ENCODE measurements around the gene NKIRAS1. TPM values are rescaled to one million over a fixed set of nuclear protein-coding genes. Genes with fewer than 3 reads are reported as not detected.

NKIRAS1 gene
- total RNA-seq, result 36.1 TPM

GRCh38 chr3:23916886-23917678 is at the start of gene NKIRAS1, which contains the start of gene RPL15:
NKIRAS1 (minus strand) TSS chr3:23916990; CDS start chr3:23910904, 6,086 bp downstream.
RPL15 (plus strand) TSS chr3:23917132; CDS start chr3:23917860, 728 bp downstream.

GRCh38 chr3:23944861-23945662 is 28.3 kb upstream of the NKIRAS1 start, which contains the start of gene NR1D2:
NR1D2 (plus strand) TSS chr3:23945286; CDS start chr3:23945579, 293 bp downstream.

Other genes starting within 250 kb of the NKIRAS1 start
- gene UBE2E1, start 111.0 kb downstream of the NKIRAS1 start, total RNA-seq, result 93.1 TPM
- gene RPL15, start 142 bp upstream of the NKIRAS1 start, total RNA-seq, result 2,811 TPM
- gene NR1D2, start 28.3 kb upstream of the NKIRAS1 start, total RNA-seq, result 123 TPM